Right lobe of liver (tissue), 4 donors: ENCODE measurements around the gene DOHH.

Source experiments
- POLR2A ChIP-seq: fragments of 450-650 bp; IDR thresholded peaks from one replicate; pipeline ENCODE4 v1.6.1; 2017; ENCODE audit warnings: antibody characterized with exemption, mild to moderate bottlenecking
- TF ChIP-seq, protein P1 (sequence below), 4 donors: fragments of 200-600 bp in 3 of 4; fragments of 450-650 bp in 1 of 4; IDR thresholded peaks; one replicate each; pipeline versions ENCODE4 v1.5.1 to v1.8.0; 2016 to 2022; ENCODE audit warnings: antibody characterized with exemption in 4 of 4, mild to moderate bottlenecking in 2 of 4
- donor health status: DM: no; HTN: no; CAD: no.
- donor health status: DM: no; HTN: no; CAD: no.
- donor health status: DM: no; HTN: yes; CAD: no.

- TF ChIP-seq, protein P1, sequence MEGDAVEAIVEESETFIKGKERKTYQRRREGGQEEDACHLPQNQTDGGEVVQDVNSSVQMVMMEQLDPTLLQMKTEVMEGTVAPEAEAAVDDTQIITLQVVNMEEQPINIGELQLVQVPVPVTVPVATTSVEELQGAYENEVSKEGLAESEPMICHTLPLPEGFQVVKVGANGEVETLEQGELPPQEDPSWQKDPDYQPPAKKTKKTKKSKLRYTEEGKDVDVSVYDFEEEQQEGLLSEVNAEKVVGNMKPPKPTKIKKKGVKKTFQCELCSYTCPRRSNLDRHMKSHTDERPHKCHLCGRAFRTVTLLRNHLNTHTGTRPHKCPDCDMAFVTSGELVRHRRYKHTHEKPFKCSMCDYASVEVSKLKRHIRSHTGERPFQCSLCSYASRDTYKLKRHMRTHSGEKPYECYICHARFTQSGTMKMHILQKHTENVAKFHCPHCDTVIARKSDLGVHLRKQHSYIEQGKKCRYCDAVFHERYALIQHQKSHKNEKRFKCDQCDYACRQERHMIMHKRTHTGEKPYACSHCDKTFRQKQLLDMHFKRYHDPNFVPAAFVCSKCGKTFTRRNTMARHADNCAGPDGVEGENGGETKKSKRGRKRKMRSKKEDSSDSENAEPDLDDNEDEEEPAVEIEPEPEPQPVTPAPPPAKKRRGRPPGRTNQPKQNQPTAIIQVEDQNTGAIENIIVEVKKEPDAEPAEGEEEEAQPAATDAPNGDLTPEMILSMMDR (IDR thresholded peaks at IDR 0.05), result no peak
- TF ChIP-seq POLR2A, result no peak
Observed at GRCh38 chr19:3504735-3505134, 4.3 kb upstream of the DOHH start.
